Breast epithelium (tissue), 4 donors: ENCODE data around the gene TSSC4. TPM values are rescaled to one million over a fixed set of nuclear protein-coding genes. Genes with fewer than 3 reads are reported as not detected.

Experiments used
- DNase-seq, 2 donors: peaks; one replicate each; pipeline ENCODE4 v3.0.0-alpha.2; 2019; ENCODE audit warnings: low spot score in 2 of 2
- H3K27ac ChIP-seq, 2 donors: fragments of 200-600 bp; sonication (generic) in 1 of 2; one replicate each; pipeline ENCODE4 v1.5.1; 2016 to 2019; ENCODE audit warnings: mild to moderate bottlenecking in 1 of 2
- H3K27me3 ChIP-seq, 2 donors: fragments of 200-600 bp; sonication (generic) in 1 of 2; one replicate each; pipeline versions ENCODE4 v1.5.1 to v1.6.0; 2017 to 2019; ENCODE audit warnings: control low read depth in 1 of 2, mild to moderate bottlenecking in 1 of 2
- H3K36me3 ChIP-seq: fragments of 200-600 bp; one replicate; pipeline ENCODE4 v1.5.1; 2019
- H3K4me1 ChIP-seq, 2 donors: fragments of 200-600 bp; sonication (generic); one replicate each; pipeline ENCODE4 v1.5.1; 2016 to 2019; ENCODE audit warnings: control low read depth in 1 of 2
- H3K4me3 ChIP-seq, 3 donors: fragments of 200-600 bp; sonication (generic); 1 replicate in 2 of 3; 2 replicates in 1 of 3; pipeline ENCODE4 v1.5.1; 2016 to 2019; ENCODE audit warnings: mild to moderate bottlenecking in 3 of 3, moderate library complexity in 2 of 3
- H3K9me3 ChIP-seq, 2 donors: fragments of 200-600 bp; sonication (generic) in 1 of 2; one replicate each; pipeline ENCODE4 v1.5.1; 2016 to 2019; ENCODE audit warnings: control low read depth in 1 of 2
- POLR2A ChIP-seq: fragments of 450-650 bp; IDR thresholded peaks from one replicate; pipeline ENCODE4 v1.6.1; 2016; ENCODE audit warnings: antibody characterized with exemption, mild to moderate bottlenecking, moderate library complexity
- POLR2AphosphoS5 ChIP-seq, 3 donors: sonication (generic); formaldehyde crosslinking; IDR thresholded peaks; one replicate each; pipeline ENCODE4 v1.6.1; 2017; ENCODE audit warnings: antibody characterized with exemption in 3 of 3
- intact Hi-C: fragments of 100-400 bp; cut with DNase I; formaldehyde crosslinking; loops from one replicate; pipeline ENCODE4 v1.15.1; 2023; ENCODE audit warnings: low total_unique reads
- total RNA-seq, 3 donors: library from RNA; depleted of rRNA; stranded (reverse); fragments of >200 nt; gene quantifications; one replicate each; pipeline ENCODE4 v1.1.0, GENCODE V29; 2016
- TF ChIP-seq, protein P1 (sequence below), 3 donors: fragments of 450-650 bp; IDR thresholded peaks; one replicate each; pipeline ENCODE4 v1.5.1; 2016 to 2017; ENCODE audit warnings: antibody characterized with exemption in 3 of 3, mild to moderate bottlenecking in 3 of 3, moderate library complexity in 3 of 3

Gene TSSC4
- total RNA-seq, 3 donors from 2014 or later: 36.8 to 44.9 (median 37.2) TPM

DNA sequence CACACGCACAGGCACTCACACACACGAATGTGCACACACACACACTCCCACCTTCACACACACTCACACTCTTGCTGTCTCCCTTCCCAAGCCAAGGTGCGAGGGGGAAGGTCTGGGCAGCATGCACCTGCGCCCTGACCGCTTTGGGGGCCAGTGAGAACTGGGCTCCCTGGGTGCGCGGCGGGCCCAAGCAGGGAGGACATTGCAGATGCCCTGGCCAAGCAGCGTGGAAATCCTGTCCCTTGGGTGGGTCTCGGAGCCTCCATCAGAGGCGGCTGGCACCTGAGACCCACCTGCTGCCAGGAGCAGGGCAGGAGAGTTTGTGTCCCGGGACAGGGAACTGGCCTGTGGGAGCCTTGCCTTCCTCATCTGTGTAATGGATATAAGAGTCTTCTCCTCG, 20.2 kb upstream of the TSSC4 start:
- DNase-seq: no peak
- TF ChIP-seq, protein P1, sequence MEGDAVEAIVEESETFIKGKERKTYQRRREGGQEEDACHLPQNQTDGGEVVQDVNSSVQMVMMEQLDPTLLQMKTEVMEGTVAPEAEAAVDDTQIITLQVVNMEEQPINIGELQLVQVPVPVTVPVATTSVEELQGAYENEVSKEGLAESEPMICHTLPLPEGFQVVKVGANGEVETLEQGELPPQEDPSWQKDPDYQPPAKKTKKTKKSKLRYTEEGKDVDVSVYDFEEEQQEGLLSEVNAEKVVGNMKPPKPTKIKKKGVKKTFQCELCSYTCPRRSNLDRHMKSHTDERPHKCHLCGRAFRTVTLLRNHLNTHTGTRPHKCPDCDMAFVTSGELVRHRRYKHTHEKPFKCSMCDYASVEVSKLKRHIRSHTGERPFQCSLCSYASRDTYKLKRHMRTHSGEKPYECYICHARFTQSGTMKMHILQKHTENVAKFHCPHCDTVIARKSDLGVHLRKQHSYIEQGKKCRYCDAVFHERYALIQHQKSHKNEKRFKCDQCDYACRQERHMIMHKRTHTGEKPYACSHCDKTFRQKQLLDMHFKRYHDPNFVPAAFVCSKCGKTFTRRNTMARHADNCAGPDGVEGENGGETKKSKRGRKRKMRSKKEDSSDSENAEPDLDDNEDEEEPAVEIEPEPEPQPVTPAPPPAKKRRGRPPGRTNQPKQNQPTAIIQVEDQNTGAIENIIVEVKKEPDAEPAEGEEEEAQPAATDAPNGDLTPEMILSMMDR (IDR thresholded peaks at IDR 0.05): no peak
- no peak for TF ChIP-seq POLR2AphosphoS5 (IDR thresholded peaks at IDR 0.05)
- TF ChIP-seq POLR2A: no peak
- no peaks in the 10 kb centered on the region for H3K9me3 ChIP-seq
- peaks cover 46 to 55% of the 10 kb centered on the region in 2 donors for H3K4me1 ChIP-seq
- intact Hi-C loops: no loop called here
- no peaks in the 10 kb centered on the region for H3K27me3 ChIP-seq
- H3K36me3 ChIP-seq: no peaks in the 10 kb centered on the region
- peak overlapping the region; percentile 98 to 100 for H3K27ac ChIP-seq
- H3K4me3 ChIP-seq: peak overlapping the region; percentile 100

GRCh38 chr11:2380807-2381350, 19.7 kb upstream of the TSSC4 start:
- DNase-seq: peak in 1 of 2 donors; percentile 58

GRCh38 chr11:2381494-2382128, 18.9 kb upstream of the TSSC4 start:
- Histone ChIP-seq H3K9me3 (no peaks in the 10 kb centered on the region), H3K36me3 (no peaks in the 10 kb centered on the region), H3K4me3 (peak overlapping the region in 2 of 3 donors; percentile 100), H3K27me3 (no peaks in the 10 kb centered on the region), H3K4me1 (peaks cover 54 to 66% of the 10 kb centered on the region in 2 donors), H3K27ac (peak overlapping the region; percentile 98 to 100)
- DNase-seq: no peak
- TF ChIP-seq POLR2A (no peak), POLR2AphosphoS5 (IDR thresholded peaks at IDR 0.05) (no peak)
- TF ChIP-seq, protein P1 (IDR thresholded peaks at IDR 0.05): no peak
- intact Hi-C loops: no loop called here

More at GRCh38 chr11:2380807-2381350, 19.7 kb upstream of the TSSC4 start:
- peak overlapping the region; percentile 100 for H3K4me3 ChIP-seq
- no peaks in the 10 kb centered on the region for H3K36me3 ChIP-seq
- TF ChIP-seq POLR2A (no peak), POLR2AphosphoS5 (IDR thresholded peaks at IDR 0.05) (peak; percentile 33 to 68 (median 36))
- intact Hi-C loops: no loop called here
- no peaks in the 10 kb centered on the region for H3K27me3 ChIP-seq
- no peaks in the 10 kb centered on the region for H3K9me3 ChIP-seq
- H3K27ac ChIP-seq: peak overlapping the region; percentile 98 to 100
- H3K4me1 ChIP-seq: peaks cover 46 to 59% of the 10 kb centered on the region in 2 donors

DNA sequence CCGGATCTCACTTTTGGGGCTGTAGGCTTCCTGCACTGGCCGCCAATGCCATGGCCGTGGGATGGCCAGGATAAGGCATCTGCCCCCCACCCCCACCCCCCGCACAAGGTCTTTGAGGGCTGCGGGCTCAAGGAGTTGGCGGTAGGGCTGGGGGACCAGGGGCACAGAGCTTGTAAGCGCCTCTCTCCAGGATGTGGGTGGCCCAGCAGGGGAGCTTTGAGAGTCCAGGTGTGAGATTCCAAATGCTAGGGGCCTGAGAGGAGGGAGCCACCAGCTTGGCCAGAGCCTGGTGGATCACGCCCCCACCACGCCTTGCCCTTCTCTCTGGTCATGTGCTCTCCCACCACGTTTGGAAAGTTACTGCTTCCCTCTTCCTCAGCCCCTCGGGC, 18.4 kb upstream of the TSSC4 start:
- Histone ChIP-seq H3K9me3 (no peaks in the 10 kb centered on the region), H3K4me3 (peak overlapping the region in 1 of 3 donors; percentile 100), H3K27me3 (no peaks in the 10 kb centered on the region), H3K36me3 (no peaks in the 10 kb centered on the region), H3K4me1 (peaks cover 59 to 71% of the 10 kb centered on the region in 2 donors), H3K27ac (peak overlapping the region; percentile 98 to 100)
- DNase-seq: no peak
- intact Hi-C loops: no loop called here
- TF ChIP-seq, protein P1 (IDR thresholded peaks at IDR 0.05): no peak
- TF ChIP-seq POLR2A (no peak), POLR2AphosphoS5 (IDR thresholded peaks at IDR 0.05) (no peak)

GRCh38 chr11:2382936-2383851, 17.4 kb upstream of the TSSC4 start:
- Histone ChIP-seq H3K4me1 (peaks cover 63 to 79% of the 10 kb centered on the region in 2 donors), H3K36me3 (no peaks in the 10 kb centered on the region), H3K27ac (peak overlapping the region; percentile 98 to 100), H3K4me3 (peak overlapping the region in 2 of 3 donors; percentile 16 to 55), H3K27me3 (no peaks in the 10 kb centered on the region), H3K9me3 (no peaks in the 10 kb centered on the region)
- intact Hi-C loops: no loop called here
- peak in 1 of 3 donors; percentile 22 for TF ChIP-seq POLR2AphosphoS5 (IDR thresholded peaks at IDR 0.05)
- TF ChIP-seq, protein P1 (IDR thresholded peaks at IDR 0.05): no peak
- DNase-seq: no peak
